ENCODE data around the gene GSE1. TPM values are rescaled to one million over a fixed set of nuclear protein-coding genes. Genes with fewer than 3 reads are reported as not detected.
A peak's percentile ranks its signal among the peaks of the same experiment; 100 is the strongest.

GSE1 gene
- total and polyA plus RNA-seq, 2 of the 13 experiments (the other 11 are each of a cell fraction or from before 2014, with no cell fraction given), result 16.1 to 31.2 TPM

- TF ChIP-seq, protein P1, sequence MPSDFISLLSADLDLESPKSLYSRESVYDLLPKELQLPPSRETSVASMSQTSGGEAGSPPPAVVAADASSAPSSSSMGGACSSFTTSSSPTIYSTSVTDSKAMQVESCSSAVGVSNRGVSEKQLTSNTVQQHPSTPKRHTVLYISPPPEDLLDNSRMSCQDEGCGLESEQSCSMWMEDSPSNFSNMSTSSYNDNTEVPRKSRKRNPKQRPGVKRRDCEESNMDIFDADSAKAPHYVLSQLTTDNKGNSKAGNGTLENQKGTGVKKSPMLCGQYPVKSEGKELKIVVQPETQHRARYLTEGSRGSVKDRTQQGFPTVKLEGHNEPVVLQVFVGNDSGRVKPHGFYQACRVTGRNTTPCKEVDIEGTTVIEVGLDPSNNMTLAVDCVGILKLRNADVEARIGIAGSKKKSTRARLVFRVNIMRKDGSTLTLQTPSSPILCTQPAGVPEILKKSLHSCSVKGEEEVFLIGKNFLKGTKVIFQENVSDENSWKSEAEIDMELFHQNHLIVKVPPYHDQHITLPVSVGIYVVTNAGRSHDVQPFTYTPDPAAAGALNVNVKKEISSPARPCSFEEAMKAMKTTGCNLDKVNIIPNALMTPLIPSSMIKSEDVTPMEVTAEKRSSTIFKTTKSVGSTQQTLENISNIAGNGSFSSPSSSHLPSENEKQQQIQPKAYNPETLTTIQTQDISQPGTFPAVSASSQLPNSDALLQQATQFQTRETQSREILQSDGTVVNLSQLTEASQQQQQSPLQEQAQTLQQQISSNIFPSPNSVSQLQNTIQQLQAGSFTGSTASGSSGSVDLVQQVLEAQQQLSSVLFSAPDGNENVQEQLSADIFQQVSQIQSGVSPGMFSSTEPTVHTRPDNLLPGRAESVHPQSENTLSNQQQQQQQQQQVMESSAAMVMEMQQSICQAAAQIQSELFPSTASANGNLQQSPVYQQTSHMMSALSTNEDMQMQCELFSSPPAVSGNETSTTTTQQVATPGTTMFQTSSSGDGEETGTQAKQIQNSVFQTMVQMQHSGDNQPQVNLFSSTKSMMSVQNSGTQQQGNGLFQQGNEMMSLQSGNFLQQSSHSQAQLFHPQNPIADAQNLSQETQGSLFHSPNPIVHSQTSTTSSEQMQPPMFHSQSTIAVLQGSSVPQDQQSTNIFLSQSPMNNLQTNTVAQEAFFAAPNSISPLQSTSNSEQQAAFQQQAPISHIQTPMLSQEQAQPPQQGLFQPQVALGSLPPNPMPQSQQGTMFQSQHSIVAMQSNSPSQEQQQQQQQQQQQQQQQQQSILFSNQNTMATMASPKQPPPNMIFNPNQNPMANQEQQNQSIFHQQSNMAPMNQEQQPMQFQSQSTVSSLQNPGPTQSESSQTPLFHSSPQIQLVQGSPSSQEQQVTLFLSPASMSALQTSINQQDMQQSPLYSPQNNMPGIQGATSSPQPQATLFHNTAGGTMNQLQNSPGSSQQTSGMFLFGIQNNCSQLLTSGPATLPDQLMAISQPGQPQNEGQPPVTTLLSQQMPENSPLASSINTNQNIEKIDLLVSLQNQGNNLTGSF (CRISPR knock-in tag; IDR thresholded peaks at IDR 0.05), result no peak
Observed at GRCh38 chr16:85675251-85675874, 62.2 kb downstream of the GSE1 start (continued).

GRCh38 chr16:85676466-85676865, 63.3 kb downstream of the GSE1 start:
- ChIA-PET POLR2A (no interaction called here), CTCF (ENCODE audit: low intra/inter-chr PET ratio, low total read pairs) (interaction anchor here (2.4 kb wide), 1 partner anchor 42 kb away, joined by 18 read pairs; no protein-coding TSS in a partner anchor)
- Histone ChIP-seq H3K27ac (ENCODE audit: extremely low read length, insufficient read depth, low read length) (no peak overlapping the region), H3K36me3 (replicated peaks in 1 of 2; ENCODE audit: control insufficient read depth in 1 of 2, insufficient read depth in 2 of 2, low read length in 2 of 2) (peaks cover 34 to 92% of the 10 kb centered on the region in 2 experiments), H4K20me1 (ENCODE audit: insufficient read depth, low read length) (no peaks in the 10 kb centered on the region; the same call in 1 of the 2 replicates), H3K27me3 (ENCODE audit: control insufficient read depth in 1 of 2, insufficient read depth in 2 of 2, low read length in 2 of 2) (no peaks in the 10 kb centered on the region), H3K4me2 (ENCODE audit: low read depth, low read length) (no peak overlapping the region), H3K79me2 (ENCODE audit: insufficient read depth, low read length) (no peaks in the 10 kb centered on the region), H3K4me1 (ENCODE audit: insufficient read depth, low read length) (no peaks in the 10 kb centered on the region), H3K9ac (ENCODE audit: insufficient read depth, low read depth, low read length) (no peak overlapping the region), H2AFZ (ENCODE audit: low read length) (no peak overlapping the region), H3K9me3 (ENCODE audit: low read length) (no peaks in the 10 kb centered on the region), H3K4me3 (replicated peaks in 1 of 3; ENCODE audit: insufficient read depth in 1 of 3, low read depth in 2 of 3, low read length in 3 of 3) (no peak overlapping the region)
- no peak for TF ChIP-seq MXD3 (CRISPR knock-in tag; IDR thresholded peaks at IDR 0.05)
- peak; percentile 92 for TF ChIP-seq RBM22 (optimal IDR thresholded peaks at IDR 0.05; ENCODE audit: low read length)
- FAIRE-seq (no peak), DNase-seq (ENCODE audit: low spot score) (no peak), ATAC-seq (no peak)
- intact Hi-C loops (cut with micrococcal nuclease; ENCODE audit: unreplicated experiment) (no loop called here), in situ Hi-C loops (cut with HindIII; ENCODE audit: extremely low pct_ligation_motif_present, low pct_unique_long_range_greater_than_20kb) (no loop called here)
- BruUV-seq (replicated peaks), result no TSS peak
- WGBS (ENCODE audit: low lambda C conversion rate), result 97% methylated on average over 7 of the region's 7 CpGs
